Measurements from ENCODE around the gene TMEM43. TPM values are rescaled to one million over a fixed set of nuclear protein-coding genes. Genes with fewer than 3 reads are reported as not detected.
A peak's percentile ranks its signal among the peaks of the same experiment; 100 is the strongest.

Gene TMEM43
- total RNA-seq, 1 experiment from 2014 or later, result 36.7 TPM

DNA sequence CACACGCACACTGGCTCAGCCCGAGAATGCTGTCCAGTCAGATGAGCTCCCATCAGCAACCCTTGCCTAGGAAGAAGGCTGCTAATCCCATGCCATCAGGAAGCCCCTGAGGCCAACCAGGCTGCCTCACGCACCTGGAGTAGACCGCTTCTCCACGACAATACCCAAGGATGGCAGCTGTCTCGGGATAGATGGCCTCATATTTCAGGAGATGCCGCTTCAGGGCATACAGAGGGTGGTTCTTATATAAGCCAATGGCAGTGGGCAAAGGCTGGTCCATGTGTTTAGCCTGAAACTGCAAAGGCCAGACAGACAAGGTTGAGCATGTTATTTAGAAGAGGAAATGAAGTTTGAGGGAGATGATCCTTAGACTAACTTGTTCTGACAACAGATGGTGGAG lies 31.3 kb downstream of the TMEM43 start:
- DNase-seq, result no peak
- peaks cover 0 to 2% of the 10 kb centered on the region in 2 experiments; a peak in 1 of 5 replicates for H3K9me3 Mint-ChIP-seq
- peaks cover 0 to 5% of the 10 kb centered on the region in 2 experiments; a peak in 1 of 4 replicates for H3K4me1 Mint-ChIP-seq
- H3K4me3 Mint-ChIP-seq, result no peak overlapping the region
- H3K14ac ChIP-seq (ENCODE audit: insufficient read depth, low read length), result no peak overlapping the region
- no peak overlapping the region for H2AK5ac ChIP-seq (ENCODE audit: insufficient read length, low read length)
- H3K4ac ChIP-seq (ENCODE audit: low read depth, low read length), result no peak overlapping the region
- H4K8ac ChIP-seq (replicated peaks; ENCODE audit: insufficient read length, low read depth, low read length), result no peak overlapping the region
- no peak overlapping the region for H3K23ac ChIP-seq (ENCODE audit: insufficient read length, low read depth, low read length)
- WGBS (ENCODE audit: extremely low coverage, insufficient read length, low lambda C conversion rate), result no CpG with 5 or more reads among the region's 7 CpGs
- no peak overlapping the region for H2AFZ ChIP-seq (ENCODE audit: low read length)
- no peak overlapping the region for H2BK5ac ChIP-seq (ENCODE audit: insufficient read length, low read length)
- no peak overlapping the region for H3K56ac ChIP-seq (ENCODE audit: insufficient read length, low read depth, low read length)
- H3K27me3 ChIP-seq (ENCODE audit: insufficient read depth, low read length), result no peaks in the 10 kb centered on the region
- no peaks in the 10 kb centered on the region for H3K9me3 ChIP-seq (ENCODE audit: control insufficient read depth, low read depth, low read length)
- no peak overlapping the region for H3K27ac ChIP-seq (ENCODE audit: insufficient read length, low read depth, low read length)
- peaks cover 36 to 81% (median 79%) of the 10 kb centered on the region in 3 experiments; a peak in 6 of 7 replicates for H3K36me3 Mint-ChIP-seq (ENCODE audit: insufficient read depth in 1 of 3, low read depth in 3 of 3)
- no peaks in the 10 kb centered on the region for H4K20me1 ChIP-seq (ENCODE audit: control insufficient read depth, insufficient read depth, insufficient read length)
- H4K5ac ChIP-seq (ENCODE audit: insufficient read length, low read depth, low read length), result no peak overlapping the region
- H2BK15ac ChIP-seq (ENCODE audit: low read depth, low read length), result no peak overlapping the region
- H3K27me3 Mint-ChIP-seq (ENCODE audit: low read depth), result no peaks in the 10 kb centered on the region
- no peak overlapping the region for H4K91ac ChIP-seq (ENCODE audit: insufficient read length, low read depth, low read length)
- H2BK120ac ChIP-seq (ENCODE audit: low read depth, low read length, poor library complexity, severe bottlenecking), result no peak overlapping the region
- H3K18ac ChIP-seq (ENCODE audit: insufficient read length, low read depth, low read length), result no peak overlapping the region
- no peaks in the 10 kb centered on the region for H3K23me2 ChIP-seq (ENCODE audit: insufficient read length, low read depth, low read length, poor library complexity, severe bottlenecking)
- no peaks in the 10 kb centered on the region for H3K4me1 ChIP-seq (ENCODE audit: insufficient read depth, low read length)
- no peak overlapping the region for H3T11ph ChIP-seq (ENCODE audit: low read length)
- no peaks in the 10 kb centered on the region for H3K79me2 ChIP-seq (ENCODE audit: insufficient read depth, low read length)
- no peak overlapping the region for H2BK20ac ChIP-seq (ENCODE audit: low read depth, low read length, poor library complexity, severe bottlenecking)
- H3K4me2 ChIP-seq (ENCODE audit: insufficient read depth, insufficient read length, low read length), result no peak overlapping the region
- H3K79me1 ChIP-seq (ENCODE audit: insufficient read depth, low read depth, low read length, poor library complexity, severe bottlenecking), result no peaks in the 10 kb centered on the region
- H3K9ac ChIP-seq (ENCODE audit: extremely low read depth, insufficient read length, low read length), result no peak overlapping the region
- TF ChIP-seq, protein P1, sequence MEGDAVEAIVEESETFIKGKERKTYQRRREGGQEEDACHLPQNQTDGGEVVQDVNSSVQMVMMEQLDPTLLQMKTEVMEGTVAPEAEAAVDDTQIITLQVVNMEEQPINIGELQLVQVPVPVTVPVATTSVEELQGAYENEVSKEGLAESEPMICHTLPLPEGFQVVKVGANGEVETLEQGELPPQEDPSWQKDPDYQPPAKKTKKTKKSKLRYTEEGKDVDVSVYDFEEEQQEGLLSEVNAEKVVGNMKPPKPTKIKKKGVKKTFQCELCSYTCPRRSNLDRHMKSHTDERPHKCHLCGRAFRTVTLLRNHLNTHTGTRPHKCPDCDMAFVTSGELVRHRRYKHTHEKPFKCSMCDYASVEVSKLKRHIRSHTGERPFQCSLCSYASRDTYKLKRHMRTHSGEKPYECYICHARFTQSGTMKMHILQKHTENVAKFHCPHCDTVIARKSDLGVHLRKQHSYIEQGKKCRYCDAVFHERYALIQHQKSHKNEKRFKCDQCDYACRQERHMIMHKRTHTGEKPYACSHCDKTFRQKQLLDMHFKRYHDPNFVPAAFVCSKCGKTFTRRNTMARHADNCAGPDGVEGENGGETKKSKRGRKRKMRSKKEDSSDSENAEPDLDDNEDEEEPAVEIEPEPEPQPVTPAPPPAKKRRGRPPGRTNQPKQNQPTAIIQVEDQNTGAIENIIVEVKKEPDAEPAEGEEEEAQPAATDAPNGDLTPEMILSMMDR (conservative IDR thresholded peaks at IDR 0.05), result no peak
- H3K27ac Mint-ChIP-seq, result peak overlapping the region in 1 of 3 experiments; percentile 29; a peak in 1 of 7 replicates
- no peak overlapping the region for H2BK12ac ChIP-seq (ENCODE audit: insufficient read length, low read depth, low read length)
